ENCODE measurements around the gene RAPGEF5.

The RAPGEF5 gene

DNA sequence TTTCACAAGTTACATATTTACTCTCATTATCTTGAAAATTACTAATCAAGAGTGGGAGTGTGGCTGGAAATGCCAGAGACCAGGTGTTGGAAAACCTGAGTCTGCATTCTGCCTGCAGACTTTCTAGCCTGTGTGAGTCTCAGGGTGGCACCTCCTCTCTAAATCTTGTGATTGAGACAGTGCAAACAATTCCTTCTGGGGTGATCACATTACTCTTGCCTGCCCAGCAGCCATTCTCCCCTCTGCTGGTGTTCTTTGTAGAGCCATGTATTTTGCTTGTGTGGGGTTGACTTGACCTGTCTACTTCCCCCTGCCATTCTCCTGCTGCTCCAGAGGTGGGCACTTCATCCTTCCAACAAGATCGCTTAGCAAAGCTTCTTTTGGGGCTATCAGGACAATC is 101.1 kb downstream of the RAPGEF5 start:
- DNase-seq = no peak

DNA sequence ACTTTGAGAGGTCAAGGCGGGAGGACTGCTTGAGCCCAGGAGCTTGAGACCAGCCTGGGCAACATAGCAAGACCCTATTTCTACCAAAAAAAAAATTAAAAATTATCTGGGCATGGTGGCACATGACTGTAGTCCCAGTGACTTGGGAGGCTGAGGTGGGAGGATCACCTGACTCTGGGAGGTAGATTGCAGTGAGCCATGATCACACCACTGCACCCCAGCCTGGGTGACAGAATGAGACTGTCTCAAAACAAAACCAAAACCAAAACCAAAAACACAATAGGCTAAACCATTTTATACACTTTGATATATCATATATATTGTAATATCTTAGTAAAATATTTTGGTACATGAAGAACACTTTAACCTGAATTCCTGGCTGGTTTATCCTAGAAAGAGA is 101.6 kb downstream of the RAPGEF5 start:
- no peak for DNase-seq

DNA sequence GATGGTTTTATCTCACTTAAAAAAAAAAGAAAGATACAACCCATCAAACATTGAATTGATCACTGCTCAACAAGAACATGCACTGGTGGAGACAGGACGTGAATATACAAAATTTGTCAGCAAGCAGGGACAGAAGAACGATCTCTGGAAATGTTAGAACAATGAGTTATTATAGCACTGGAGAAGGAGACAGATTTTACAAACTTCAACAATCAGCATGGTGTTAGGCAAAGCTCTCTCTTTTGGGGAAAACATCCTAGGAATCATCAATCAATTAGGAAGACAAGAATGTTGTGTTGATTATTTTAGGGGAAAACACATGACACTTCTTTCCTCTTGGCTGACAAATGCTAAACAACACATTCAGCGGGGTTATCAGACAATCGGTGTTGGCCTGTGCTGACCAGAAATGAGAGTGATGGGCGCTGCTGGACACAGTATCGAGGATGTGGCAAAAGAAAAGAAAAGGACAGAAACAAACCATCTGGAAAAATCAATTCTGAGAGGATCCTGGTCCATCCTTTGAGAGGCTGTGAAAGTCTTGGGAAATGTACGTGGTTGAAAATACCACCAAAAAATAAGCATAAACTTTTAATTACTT is 103.9 kb downstream of the RAPGEF5 start:
- DNase-seq = no peak

DNA sequence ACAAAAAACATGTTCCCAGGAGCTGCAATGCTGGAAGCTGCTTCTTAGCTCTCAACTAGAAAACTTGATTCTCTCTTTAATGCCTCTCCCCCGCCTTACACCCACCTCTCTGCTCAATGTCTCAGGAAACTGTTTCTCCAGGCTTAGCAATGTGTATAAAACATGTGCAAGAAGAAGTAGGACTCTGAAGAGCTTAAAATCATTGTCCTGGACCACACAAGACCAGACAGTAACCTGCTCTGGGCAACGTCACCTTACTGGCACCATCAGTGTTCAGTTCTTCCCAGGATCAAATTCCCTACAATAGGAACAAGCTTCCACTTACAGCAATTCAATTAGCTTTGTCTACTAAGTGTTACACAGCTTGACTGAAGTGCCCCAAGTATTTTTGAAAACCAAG is 104.9 kb downstream of the RAPGEF5 start:
- DNase-seq = no peak

DNA sequence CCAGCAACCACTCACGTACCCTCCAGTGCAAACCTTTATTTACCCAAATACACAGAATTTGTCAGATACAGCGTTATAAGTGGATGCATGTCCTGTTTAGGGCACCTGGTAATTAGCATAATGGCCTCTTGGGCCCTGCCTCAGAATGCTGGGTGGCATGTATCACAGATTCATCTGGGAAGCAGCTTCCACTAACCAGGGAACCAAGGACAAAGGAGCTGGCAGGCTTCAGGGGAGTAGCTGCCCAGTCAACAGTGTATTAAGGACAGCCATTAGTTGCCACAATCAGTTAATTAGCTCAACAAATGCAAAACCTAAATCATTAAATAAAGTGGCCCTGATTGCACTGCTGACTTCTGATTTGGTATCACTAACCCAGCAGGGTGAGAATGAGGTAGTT is 105.7 kb downstream of the RAPGEF5 start:
- DNase-seq = no peak

DNA sequence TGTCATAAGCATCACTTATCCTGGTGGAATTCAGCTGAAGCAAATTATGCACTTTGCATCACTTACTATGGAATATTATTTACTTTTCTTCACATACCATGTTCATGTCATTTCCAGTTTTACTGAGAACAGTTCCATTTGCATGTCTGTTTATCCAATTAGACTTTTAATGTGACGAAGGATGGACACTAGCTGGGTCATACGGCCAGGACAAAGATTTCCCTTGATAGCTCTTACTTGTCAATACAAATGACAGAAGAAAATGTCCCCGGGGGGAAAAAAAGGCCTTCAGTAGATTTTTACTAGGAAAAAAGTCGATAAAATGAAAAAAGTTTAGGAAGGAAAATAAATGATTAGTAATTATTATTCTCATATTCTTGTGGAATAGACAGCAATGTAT is 106.6 kb downstream of the RAPGEF5 start:
- no peak for DNase-seq

DNA sequence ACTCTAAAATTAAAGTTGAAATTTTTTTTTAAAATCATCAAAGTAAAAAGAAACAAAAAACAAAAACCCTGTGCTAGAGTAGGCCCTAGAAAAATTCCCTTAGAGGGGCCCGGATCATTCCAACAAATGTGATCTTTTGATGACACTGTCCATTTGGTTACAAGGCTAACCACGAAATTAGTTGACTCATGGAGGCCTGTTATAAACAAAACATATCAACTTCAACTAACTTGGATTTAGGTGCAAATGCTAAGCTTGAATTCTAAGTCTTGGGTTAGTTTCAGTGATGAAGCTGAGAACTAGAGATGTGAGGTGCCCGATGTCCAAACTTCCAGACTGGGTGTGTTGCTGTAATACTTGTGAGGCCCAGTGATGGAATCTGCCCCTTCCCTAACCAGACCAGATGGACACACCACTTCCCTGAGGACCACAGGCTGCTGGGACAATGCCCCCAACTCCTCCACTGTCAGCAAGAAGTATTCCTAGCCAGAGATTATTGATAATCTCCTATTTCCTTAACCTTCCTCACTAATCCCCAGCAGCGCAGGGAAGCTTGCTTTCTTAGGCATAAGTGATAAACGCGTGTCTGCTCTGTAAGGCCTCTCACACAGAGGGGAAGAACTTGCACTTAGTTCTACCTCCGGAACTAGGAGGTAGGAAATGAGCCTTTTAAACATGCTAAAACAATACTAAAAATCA is 108.7 kb downstream of the RAPGEF5 start:
- DNase-seq = no peak

DNA sequence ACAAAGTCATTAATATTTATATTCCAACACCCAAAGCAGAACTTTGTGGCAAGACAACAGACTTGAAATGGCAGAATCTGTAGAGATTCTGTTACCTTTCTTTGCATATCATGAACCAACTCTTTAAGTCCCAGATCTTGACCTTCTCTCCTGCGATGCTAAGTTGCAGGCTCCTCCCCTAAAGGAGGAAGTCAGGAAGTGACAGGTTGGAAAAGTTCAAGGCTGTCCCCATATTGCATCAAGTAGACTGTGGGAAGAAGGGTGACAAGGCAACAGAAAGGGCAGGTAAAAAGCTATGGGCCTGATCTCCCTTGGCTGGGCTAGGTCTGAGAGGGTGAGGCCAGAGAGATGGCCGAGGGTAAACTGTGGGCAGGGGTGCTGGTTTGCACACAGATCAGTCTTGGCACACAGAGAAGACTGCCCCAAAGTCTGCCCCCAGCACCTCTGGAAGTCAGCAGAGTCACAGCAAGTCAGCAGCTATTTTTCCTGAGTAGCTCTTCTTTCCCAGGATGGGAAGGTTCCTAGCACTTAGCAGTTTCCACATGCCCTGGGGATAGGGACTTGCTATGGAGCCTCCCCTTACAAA is 115.1 kb downstream of the RAPGEF5 start:
- no peak for DNase-seq

DNA sequence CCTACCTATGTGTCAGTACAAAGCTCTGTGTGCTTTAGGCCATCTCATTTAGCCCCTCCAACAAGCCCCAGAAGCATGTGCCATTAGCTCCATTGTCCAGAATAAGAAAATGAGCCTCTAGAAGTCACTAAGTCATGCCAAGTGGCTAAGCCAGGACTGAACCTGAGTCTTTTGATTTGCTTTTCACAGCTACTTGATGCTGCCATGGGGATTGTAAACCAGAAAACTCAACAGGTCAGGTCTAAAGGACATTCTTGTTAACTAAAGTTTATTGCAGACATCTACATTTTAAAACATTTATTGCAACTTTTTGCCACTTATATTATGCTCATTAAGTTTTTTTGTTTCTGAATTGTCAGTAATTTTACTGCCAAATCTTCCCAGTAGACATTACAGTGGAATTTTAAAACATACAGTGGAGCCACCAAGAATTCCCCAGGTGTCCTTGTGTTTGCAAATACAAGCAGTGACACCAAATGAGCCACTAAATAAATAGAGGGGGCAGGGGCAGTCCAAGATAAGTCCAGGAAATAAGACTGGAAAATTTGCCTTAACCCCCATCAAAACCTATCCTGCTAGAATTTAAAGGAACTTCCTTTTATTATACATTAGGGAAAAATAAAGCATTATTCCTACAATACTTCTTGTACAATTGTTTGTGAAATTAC is 115.9 kb downstream of the RAPGEF5 start:
- no peak for DNase-seq

DNA sequence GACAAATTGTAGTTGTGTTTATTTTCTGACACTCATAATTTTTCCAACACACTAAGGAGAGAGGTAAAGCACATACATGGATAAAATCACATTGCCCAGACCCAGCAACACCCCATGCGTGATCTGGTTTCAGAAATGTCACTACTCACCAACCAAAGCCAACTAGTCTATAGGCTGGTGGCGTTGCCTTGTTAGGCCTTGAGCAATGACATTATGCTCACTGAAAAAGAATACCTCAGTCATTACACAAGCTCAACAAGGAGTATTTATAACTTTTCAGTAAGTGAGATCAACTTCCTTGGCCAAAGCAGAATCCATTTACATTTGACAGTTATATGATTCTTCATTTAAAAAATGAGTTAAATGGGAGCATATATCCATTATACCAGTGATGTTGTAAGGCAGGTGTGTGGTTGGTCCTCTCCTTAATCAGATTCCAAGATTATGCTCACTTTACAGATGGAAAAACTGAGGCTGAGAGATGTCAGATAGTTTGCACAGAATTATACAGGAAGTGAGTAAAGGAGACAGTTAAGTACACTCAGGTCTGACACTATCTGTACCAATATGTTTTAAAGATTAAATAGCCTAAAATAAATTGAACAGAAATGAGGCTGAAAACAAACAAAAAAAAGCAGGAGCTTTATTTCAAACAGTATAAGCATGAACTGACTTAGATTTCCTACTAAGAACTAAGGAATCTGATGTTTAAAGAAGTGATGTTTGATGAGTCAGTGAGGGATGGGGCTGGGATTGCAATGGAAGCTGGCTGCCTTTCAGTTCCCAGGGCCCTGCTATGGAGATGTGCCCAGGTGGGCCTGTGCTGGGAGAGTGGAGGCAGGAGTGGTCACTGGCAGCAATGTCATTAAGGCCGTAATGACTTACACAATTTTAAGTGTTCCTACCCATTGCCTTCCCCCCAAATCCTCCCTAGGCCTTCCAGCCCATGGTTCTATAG is 118.3 kb downstream of the RAPGEF5 start:
- no peak for DNase-seq

DNA sequence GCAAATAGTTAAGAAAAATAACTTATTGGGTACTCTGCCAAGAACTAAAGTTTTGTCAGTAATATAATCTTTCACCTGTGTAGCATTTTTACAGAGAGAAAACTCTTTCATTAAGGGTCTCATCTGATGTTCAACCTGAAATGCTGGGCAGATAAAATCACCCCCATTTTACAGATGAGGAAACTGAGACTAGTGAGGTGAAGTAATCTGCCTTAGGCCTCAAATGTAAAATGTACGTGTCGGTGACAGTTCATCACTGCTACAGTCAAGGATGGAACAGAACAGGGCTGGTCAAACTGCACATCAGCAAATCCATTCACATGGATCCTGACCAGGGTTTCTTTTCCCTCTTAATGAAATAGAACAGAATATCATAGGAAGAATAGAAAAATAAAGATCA is 121.8 kb downstream of the RAPGEF5 start:
- DNase-seq = no peak

DNA sequence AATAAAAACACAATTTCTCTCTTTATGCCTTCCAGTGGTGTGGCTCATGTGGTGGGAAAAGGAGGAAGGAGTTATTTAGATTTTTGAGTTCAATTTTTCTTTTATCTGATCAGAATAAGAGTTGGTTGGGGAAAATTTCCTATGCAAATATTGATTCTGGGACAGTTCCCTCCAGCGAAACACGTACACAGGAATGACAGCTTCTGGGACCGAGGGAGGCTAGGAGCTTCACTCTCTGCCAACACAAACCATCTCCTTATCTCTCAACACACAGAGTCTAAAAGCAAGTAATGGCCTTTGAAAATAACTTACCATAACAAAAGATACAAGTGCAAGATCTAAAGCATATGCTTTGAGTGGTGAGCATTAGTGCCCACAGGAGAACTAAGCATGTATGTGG is 122.7 kb downstream of the RAPGEF5 start:
- no peak for DNase-seq

DNA sequence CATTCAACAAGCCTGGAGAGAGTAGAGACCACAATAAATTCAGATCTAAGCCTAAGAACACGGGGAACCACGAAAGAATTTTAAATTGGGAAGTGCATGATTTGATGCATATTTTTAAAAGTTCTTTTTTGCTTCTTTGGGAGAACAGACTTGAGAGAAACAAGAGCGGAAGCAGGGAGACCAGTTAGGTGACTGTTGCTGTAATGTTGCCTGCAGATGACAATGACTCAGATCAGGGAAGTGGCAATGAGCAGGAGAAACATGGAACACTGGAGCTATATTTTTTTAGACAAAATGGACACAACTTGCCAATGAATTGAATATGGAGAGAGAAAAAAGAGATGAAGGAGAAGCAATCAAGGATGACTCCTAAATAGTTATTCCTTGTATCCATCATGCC is 125.1 kb downstream of the RAPGEF5 start:
- DNase-seq = no peak

DNA sequence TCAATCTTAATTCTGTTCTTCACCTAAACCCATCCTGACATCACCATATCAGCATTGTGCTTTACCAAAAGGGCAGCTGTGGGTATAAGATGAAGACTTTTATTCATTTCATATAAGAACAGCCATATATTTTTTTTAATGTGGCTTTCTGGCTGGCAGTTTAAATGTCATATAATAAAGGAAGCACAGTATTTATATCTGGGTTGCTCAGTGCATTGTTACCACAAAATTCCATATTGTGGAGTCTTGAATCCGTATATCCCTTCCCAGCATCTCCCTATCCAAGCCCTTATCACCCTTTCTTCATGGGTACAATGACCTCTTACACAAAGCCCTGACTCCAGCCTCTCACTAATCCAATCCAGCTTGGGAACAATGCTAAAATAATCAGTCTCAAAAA is 125.8 kb downstream of the RAPGEF5 start:
- DNase-seq = no peak

DNA sequence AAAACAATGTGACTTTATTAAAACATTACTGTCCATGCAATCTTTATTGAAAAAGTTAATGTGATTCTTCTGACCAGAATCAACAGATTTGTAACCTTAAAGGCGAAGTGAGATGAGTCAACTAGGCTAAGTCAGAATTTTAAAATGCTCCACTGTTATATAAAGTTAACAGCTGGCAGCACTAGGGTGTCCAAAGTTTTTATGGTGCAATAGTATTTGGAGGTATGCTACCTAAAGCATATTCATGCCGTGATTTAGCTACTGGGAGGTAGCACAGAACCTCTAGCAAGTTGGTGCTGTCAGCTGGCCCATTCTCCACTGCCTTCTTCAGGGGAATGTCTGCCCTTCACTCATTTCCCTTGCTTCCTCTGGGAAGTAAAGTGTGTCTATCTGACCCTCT is 126.7 kb downstream of the RAPGEF5 start:
- DNase-seq = no peak

DNA sequence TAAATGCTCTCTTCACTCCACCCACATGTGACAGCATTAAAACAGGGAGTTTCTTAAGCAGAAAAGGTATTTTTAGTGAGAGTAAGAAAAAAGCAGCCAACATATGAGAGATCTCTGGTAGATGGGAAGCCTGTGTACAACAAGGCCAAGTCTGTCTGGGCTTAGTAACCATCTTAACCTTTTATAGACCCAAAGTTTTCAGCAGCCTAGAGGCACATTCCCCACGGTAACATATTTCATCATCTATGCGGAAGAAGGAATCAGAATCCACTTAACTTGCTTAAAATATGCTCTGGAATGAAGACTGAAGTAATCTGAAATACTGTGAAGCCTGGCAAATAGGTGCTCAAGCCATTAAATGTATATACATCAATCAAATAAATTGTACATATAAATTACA is 127.8 kb downstream of the RAPGEF5 start:
- DNase-seq = no peak

DNA sequence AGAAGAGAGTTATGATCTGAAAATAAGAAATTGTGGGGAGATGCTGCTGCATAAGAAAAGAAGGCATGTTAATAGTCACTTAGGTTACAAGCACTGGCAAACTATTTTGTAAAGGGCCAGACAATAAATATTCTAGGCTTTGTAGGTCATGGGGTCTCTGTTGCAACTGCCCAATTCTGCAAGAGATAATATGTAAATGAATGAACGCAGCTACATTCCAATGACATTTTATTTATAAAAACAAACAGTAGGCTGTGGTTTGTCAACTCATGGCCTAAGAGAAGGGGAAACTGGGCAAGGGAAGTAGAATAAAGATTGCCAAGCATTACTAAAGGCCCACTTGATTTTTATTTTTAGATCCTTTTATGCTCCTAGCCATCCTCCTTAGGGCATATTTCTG is 133.1 kb downstream of the RAPGEF5 start:
- no peak for DNase-seq

DNA sequence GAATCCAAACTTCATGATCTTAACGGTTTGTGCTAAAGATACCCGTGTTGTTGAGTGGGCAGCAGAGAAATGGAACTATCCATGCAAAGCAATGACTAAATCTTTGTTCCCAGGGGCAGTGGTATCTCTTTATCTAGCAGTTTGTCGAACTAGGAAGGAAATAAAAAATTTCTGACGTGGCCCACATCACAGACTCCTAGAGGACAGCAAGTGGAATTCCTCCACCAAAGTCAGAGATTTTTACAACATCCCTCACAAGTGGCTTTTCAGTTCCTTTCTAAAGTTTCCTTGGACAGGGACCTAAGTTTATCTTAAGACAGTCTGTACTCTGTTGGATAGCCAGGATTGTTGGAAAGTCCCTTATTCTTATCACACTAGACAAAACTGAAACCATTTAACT is 136.0 kb downstream of the RAPGEF5 start:
- DNase-seq = no peak

DNA sequence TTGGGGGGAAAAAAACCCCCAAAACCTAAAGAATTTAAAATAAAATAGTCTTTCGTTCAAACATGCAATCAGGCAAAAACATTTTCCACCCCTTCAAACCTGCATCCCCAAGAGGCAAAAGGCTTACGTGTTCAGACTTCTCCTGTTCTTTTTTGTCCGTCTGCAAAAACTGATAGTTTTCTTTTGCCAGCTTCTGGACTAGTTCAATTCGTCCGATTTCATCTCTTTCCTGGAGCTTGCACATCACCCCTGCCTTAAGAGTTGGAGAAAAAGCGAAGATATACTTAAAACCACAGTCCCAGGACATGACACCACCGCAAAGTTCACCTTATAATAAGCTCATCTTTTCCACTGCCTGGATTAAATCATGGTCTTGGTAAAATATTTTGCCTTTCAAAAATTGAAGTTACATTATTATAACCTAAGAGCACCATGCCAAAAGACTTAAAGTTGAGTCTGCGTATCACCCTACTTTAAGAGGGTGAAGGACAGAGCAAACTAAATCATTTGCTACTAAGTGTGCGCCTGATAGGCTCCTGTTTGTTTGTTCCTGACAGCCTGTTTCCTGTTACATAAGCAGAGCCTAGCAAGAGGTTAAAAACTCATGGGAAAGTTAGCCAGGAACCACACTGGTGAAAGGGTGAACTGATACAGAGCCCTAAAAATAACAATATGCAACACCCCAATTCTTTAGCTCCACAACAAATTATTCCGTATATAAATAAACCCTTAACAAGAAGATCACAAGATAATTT is 137.0 kb downstream of the RAPGEF5 start:
- no peak for DNase-seq

DNA sequence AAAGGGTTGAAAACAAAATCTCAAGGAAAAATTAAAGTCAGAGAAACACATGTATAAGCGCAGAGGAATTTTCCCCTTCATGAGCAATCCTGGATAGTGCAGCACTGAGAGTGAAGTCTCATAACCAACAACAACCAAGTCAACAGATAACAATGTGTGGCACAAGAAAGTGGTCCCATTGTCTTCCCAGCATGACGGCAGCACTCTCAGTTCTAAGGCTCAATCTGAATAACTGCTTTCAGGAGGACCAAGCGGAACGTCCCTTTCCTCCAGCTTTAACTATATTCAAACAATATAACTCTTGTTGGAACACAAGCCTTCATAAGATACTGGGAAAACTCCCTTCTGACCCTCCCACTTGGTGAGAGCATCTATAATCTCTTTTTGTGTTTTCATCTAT is 137.9 kb downstream of the RAPGEF5 start:
- no peak for DNase-seq

DNA sequence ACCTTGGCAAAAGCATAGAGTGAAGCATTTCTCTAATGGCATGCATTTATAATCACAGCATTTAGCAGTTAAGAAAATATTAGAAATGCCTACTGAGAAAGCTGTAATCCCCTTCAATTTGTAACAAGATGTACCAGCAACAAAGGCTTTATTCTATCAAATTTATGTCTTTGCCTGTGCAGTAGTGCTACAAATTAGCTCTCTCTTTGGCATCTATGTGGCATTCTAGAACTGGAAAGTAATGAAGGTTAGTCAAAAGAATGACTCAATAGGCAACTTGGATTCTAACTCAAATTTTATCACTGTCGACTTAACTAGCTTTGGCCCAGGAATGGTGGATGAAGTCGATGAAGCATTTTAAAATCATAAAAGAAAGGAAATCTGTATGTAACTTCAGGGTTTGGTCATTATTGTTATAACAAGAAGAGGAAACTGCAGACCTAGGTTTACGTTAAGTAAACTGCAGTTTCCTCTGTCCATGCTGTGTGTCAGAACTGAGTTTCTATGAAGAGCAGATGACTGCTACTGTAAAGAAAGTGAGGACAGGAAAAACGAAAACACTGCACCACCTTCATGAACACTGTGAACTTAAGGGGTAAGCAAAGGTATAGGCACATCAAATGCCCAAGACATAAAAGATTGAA is 140.0 kb downstream of the RAPGEF5 start:
- no peak for DNase-seq

DNA sequence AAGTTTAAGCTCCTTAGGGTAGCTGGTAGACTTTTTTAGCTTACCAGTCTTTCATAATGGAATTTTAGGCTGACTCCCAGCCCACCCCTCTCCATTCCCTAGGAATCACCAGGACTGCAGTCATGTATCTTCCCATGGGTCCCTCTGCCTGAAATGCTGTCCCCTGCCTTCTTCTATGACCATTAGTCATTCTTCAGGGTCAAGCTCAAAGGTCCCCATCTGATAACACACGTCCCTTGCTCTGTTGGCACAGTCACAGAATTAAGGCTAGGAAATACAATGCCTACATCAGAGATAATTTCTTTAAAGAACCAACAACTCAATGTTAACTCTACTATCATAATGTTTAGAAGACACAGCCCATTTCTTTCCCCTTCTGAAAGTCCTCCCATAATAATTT is 140.6 kb downstream of the RAPGEF5 start:
- DNase-seq = no peak

Data from CD4-positive, alpha-beta T cell treated with Interleukin-4 for 1 hour (primary cell).